Activated naive CD4-positive, alpha-beta T cell treated with anti-CD3 and anti-CD28 coated beads, Interleukin-2, amount 50 U/mL, for 24 hours (primary cell): Measurements from ENCODE around the gene FGB.

Experiments used
- H3K27ac Mint-ChIP-seq: one replicate; pipeline ENCODE4 v1.8.0; 2021; ENCODE audit warnings: mild to moderate bottlenecking, mixed read lengths
- H3K27me3 Mint-ChIP-seq: one replicate; pipeline ENCODE4 v1.8.0; 2021; ENCODE audit warnings: mixed read lengths
- H3K36me3 Mint-ChIP-seq: one replicate; pipeline ENCODE4 v1.8.0; 2021; ENCODE audit warnings: mixed read lengths
- H3K4me1 Mint-ChIP-seq: one replicate; pipeline ENCODE4 v1.8.0; 2021; ENCODE audit warnings: mixed read lengths
- H3K4me3 Mint-ChIP-seq: one replicate; pipeline ENCODE4 v1.8.0; 2021; ENCODE audit warnings: mild to moderate bottlenecking, mixed read lengths
- H3K9me3 Mint-ChIP-seq: one replicate; pipeline ENCODE4 v1.8.0; 2021; ENCODE audit warnings: mixed read lengths

FGB gene

DNA sequence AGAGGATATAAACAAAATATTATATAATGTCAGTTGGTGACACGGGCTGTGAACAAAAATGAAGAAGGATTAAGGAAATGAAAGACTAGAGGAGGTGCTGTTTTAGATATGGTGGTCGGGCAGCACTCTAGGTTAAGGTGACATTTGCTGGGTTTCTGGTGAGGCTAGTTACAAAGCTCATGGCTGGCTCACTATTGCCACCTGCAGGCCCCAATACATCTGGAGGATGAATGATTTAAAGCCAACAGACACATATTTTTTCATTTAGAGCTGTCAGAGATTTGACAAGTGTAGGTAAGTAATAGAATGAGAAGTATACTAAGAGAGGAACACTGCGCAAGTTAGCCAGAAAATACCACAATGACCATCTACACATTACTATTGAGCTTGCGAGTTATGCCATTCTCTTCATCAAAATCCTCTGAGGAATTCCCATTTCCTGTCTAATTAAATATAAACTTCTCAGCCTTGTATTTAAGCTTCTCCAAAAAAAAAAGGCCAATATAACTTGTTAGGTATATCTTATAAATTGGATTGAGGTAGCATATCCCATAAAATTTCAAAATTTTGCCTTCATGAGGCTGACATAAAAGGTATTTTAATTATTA, 56.0 kb downstream of the FGB start:
- Mint-ChIP-seq H3K4me3 (no peak overlapping the region), H3K27me3 (no peaks in the 10 kb centered on the region), H3K9me3 (no peaks in the 10 kb centered on the region), H3K27ac (no peak overlapping the region), H3K36me3 (no peaks in the 10 kb centered on the region), H3K4me1 (peaks cover 4% of the 10 kb centered on the region)

DNA sequence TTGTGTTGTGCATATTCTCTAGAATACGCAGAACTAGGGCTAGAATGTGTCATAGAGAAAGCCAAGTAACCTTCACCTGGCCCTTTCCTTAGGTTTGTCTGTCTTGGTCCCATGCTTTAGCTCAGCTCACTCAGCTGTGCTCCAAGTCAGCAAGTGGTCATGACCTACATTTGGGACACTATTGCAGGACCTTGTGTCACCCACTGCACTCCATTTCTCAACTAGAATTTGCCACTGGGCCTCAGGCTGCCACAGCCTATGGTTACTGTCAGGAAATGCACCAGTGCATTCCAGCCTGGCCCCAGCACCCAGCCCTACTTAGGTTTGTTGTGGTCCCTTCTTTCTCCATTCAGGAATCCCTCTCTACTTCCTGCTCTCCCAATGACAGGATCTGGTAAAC, 57.3 kb downstream of the FGB start:
- Mint-ChIP-seq H3K4me1 (peaks cover 4% of the 10 kb centered on the region), H3K36me3 (no peaks in the 10 kb centered on the region), H3K4me3 (no peak overlapping the region), H3K27ac (no peak overlapping the region), H3K27me3 (no peaks in the 10 kb centered on the region), H3K9me3 (no peaks in the 10 kb centered on the region)
